SH-SY5Y (cell line): ENCODE results near the gene PPM1M.

Experiments used
- GATA2 ChIP-seq: IDR thresholded peaks from 2 replicates; pipeline ENCODE4 v1.6.1; 2011; ENCODE audit warnings: mild to moderate bottlenecking, low read depth, low read length
- GATA3 ChIP-seq: IDR thresholded peaks from 2 replicates; pipeline ENCODE4 v1.6.1; 2011; ENCODE audit warnings: low read depth, mild to moderate bottlenecking, low read length, moderate library complexity

DNA sequence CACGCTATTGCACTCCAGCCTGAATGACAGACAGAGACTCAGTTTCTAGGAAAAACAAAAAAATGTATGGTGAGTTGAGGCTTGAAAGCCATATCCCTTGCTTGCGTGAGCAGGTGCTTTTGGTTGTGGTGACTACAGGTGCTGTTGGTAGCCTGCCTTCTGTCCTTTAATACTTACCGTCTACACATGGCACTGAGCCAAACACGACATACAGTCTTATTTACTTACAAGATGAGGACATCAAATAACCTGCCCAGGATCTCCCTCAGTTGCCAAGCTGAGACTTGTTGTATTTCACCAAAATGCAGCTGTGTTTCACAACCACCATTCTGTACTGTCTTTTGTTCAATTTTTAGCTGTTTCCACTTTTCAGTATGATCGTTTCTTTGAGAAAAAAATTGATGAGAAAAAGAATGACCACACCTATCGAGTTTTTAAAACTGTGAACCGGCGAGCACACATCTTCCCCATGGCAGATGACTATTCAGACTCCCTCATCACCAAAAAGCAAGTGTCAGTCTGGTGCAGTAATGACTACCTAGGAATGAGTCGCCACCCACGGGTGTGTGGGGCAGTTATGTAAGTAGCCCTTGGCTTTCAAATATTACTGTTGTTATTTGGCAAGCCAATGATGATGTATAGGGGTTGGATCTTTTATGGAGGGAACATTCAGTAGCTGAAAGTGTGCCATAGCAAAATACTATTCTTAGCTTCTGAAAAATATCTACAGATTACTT lies 41.1 kb upstream of the PPM1M start:
- no peak for TF ChIP-seq GATA2
- no peak for TF ChIP-seq GATA3
